WTC11 (cell line): ENCODE results near the gene MMAB. TPM values are rescaled to one million over a fixed set of nuclear protein-coding genes. Genes with fewer than 3 reads are reported as not detected.

Experiments
- ATAC-seq: fragments of 200-7000 bp; cut with Tn5 transposase; 2 replicates; pipeline ENCODE4 v1.10.0; 2021; ENCODE audit warnings: mild to moderate bottlenecking, moderate library complexity
- CTCF ChIA-PET: fragments of 300-600 bp; sonication (Branson Sonifier 250); formaldehyde crosslinking; loops from one replicate; lab custom pipeline; 2021; ENCODE audit warnings: antibody characterized with exemption; lab: Charles Lee
- POLR2A ChIA-PET: fragments of 350-600 bp; sonication (Branson Sonifier 250); formaldehyde crosslinking; loops from one replicate; lab custom pipeline; 2021; ENCODE audit warnings: antibody characterized with exemption; lab: Charles Lee
- DNase-seq: peaks from one replicate; pipeline ENCODE4 v3.0.0; 2021; ENCODE audit warnings: low spot score
- H3K27ac Mint-ChIP-seq: 2 replicates; pipeline ENCODE4 v1.8.0; 2021; ENCODE audit warnings: mixed read lengths
- H3K27me3 Mint-ChIP-seq: 2 replicates; pipeline ENCODE4 v1.8.0; 2021; ENCODE audit warnings: low read depth, mild to moderate bottlenecking, moderate library complexity, mixed read lengths
- H3K36me3 Mint-ChIP-seq: 2 replicates; pipeline ENCODE4 v1.8.0; 2021; ENCODE audit warnings: mixed read lengths
- H3K4me1 Mint-ChIP-seq: 2 replicates; pipeline ENCODE4 v1.8.0; 2022; ENCODE audit warnings: mixed read lengths
- H3K4me3 Mint-ChIP-seq: 2 replicates; pipeline ENCODE4 v1.8.0; 2021; ENCODE audit warnings: mild to moderate bottlenecking, moderate library complexity, mixed read lengths
- H3K9me3 Mint-ChIP-seq: 2 replicates; pipeline ENCODE4 v1.8.0; 2021; ENCODE audit warnings: mixed read lengths
- AFF4 ChIP-seq: sonication (generic); formaldehyde crosslinking; IDR thresholded peaks from 2 replicates; pipeline ENCODE4 v1.8.1; 2023; ENCODE audit warnings: mild to moderate bottlenecking, missing genetic modification reagents, borderline replicate concordance
- ATF6 ChIP-seq: sonication (generic); formaldehyde crosslinking; IDR thresholded peaks from 2 replicates; pipeline ENCODE4 v1.8.1; 2023; ENCODE audit warnings: mild to moderate bottlenecking, missing genetic modification reagents
- CBFB ChIP-seq: sonication (generic); formaldehyde crosslinking; IDR thresholded peaks from 2 replicates; pipeline ENCODE4 v1.8.1; 2022; ENCODE audit warnings: mild to moderate bottlenecking, low read depth, missing genetic modification reagents
- E2F4 ChIP-seq: sonication (generic); formaldehyde crosslinking; IDR thresholded peaks from 2 replicates; pipeline ENCODE4 v1.8.1; 2022; ENCODE audit warnings: low read depth, mild to moderate bottlenecking, moderate library complexity, missing genetic modification reagents, borderline replicate concordance
- MAX ChIP-seq: sonication (generic); formaldehyde crosslinking; IDR thresholded peaks from 2 replicates; pipeline ENCODE4 v1.8.0; 2022; ENCODE audit warnings: mild to moderate bottlenecking, missing genetic modification reagents
- NFATC4 ChIP-seq: fragments of 250-450 bp; sonication (Bioruptor Pico); IDR thresholded peaks from 2 replicates; pipeline ENCODE4 v1.9.0; 2021; ENCODE audit warnings: mild to moderate bottlenecking
- NFYB ChIP-seq: sonication (generic); formaldehyde crosslinking; conservative IDR thresholded peaks from 2 replicates; pipeline ENCODE4 v1.8.0; 2022; ENCODE audit warnings: low read depth, missing genetic modification reagents
- NR1H2 ChIP-seq: sonication (generic); formaldehyde crosslinking; IDR thresholded peaks from 2 replicates; pipeline ENCODE4 v1.9.0; 2021; ENCODE audit warnings: mild to moderate bottlenecking, moderate library complexity, missing genetic modification reagents
- SMAD3 ChIP-seq: sonication (generic); formaldehyde crosslinking; IDR thresholded peaks from 2 replicates; pipeline ENCODE4 v1.8.0; 2022; ENCODE audit warnings: missing genetic modification reagents, mild to moderate bottlenecking, borderline replicate concordance
- TEAD1 ChIP-seq: sonication (generic); formaldehyde crosslinking; IDR thresholded peaks from 2 replicates; pipeline ENCODE4 v1.8.0; 2022; ENCODE audit warnings: mild to moderate bottlenecking, missing genetic modification reagents
- ZBTB43 ChIP-seq: sonication (generic); formaldehyde crosslinking; IDR thresholded peaks from 2 replicates; pipeline ENCODE4 v1.8.1; 2023; ENCODE audit warnings: mild to moderate bottlenecking, missing genetic modification reagents
- ZMAT4 ChIP-seq: fragments of 250-450 bp; sonication (Bioruptor Pico); IDR thresholded peaks from 2 replicates; pipeline ENCODE4 v1.9.0; 2021; ENCODE audit warnings: mild to moderate bottlenecking
- ZNF396 ChIP-seq: fragments of 250-450 bp; sonication (Bioruptor Pico); IDR thresholded peaks from 2 replicates; pipeline ENCODE4 v1.8.0; 2021; ENCODE audit warnings: mild to moderate bottlenecking, moderate library complexity, borderline replicate concordance
- ZNF423 ChIP-seq: fragments of 250-450 bp; sonication (Bioruptor Pico); IDR thresholded peaks from 2 replicates; pipeline ENCODE4 v2.1.2; 2022; ENCODE audit warnings: mild to moderate bottlenecking, moderate library complexity
- ZSCAN18 ChIP-seq: fragments of 250-450 bp; sonication (Bioruptor Pico); IDR thresholded peaks from 2 replicates; pipeline ENCODE4 v2.1.2; 2022; ENCODE audit warnings: mild to moderate bottlenecking, moderate library complexity
- total RNA-seq: library from RNA; stranded (reverse); gene quantifications from 3 replicates; pipeline ENCODE4 v1.2.3, GENCODE V29; 2021

MMAB gene
- total RNA-seq, 1 experiment from 2014 or later = 22.0 TPM

GRCh38 chr12:109527489-109528123 lies 45.7 kb downstream of the MMAB start (continued):
- no peak for TF ChIP-seq ZSCAN18 (CRISPR knock-in tag)
- TF ChIP-seq, all 79 proteins: peak for 0

GRCh38 chr12:109525279-109525585 lies 48.1 kb downstream of the MMAB start:
- H3K27ac Mint-ChIP-seq = no peak overlapping the region
- no peak for DNase-seq
- H3K27me3 Mint-ChIP-seq = no peaks in the 10 kb centered on the region
- TF ChIP-seq ZNF423 (CRISPR knock-in tag) = no peak
- TF ChIP-seq MAX = no peak
- no peak for TF ChIP-seq ZMAT4
- TF ChIP-seq NFATC4 (CRISPR knock-in tag) = no peak
- no peak for TF ChIP-seq ZNF396 (CRISPR knock-in tag)
- no peak for TF ChIP-seq AFF4 (CRISPR knock-in tag)
- no peak for TF ChIP-seq TEAD1 (CRISPR knock-in tag)
- no peak for TF ChIP-seq SMAD3 (CRISPR knock-in tag)
- no peak for TF ChIP-seq CBFB (CRISPR knock-in tag)
- TF ChIP-seq ZBTB43 (CRISPR knock-in tag) = no peak
- TF ChIP-seq NR1H2 (CRISPR knock-in tag) = no peak
- no peak for TF ChIP-seq NFYB
- no peak for TF ChIP-seq E2F4 (CRISPR knock-in tag)
- no peak for TF ChIP-seq ATF6 (CRISPR knock-in tag)
- H3K9me3 Mint-ChIP-seq = no peaks in the 10 kb centered on the region
- H3K4me3 Mint-ChIP-seq = no peak overlapping the region
- peaks cover 29% of the 10 kb centered on the region for H3K36me3 Mint-ChIP-seq
- ChIA-PET POLR2A (no interaction called here), CTCF (no interaction called here)
- peaks cover 8% of the 10 kb centered on the region for H3K4me1 Mint-ChIP-seq
- no peak for ATAC-seq
